B cell (primary cell): ENCODE data around the gene TRIM44. TPM values are rescaled to one million over a fixed set of nuclear protein-coding genes. Genes with fewer than 3 reads are reported as not detected.

ENCODE experiments used
- ATAC-seq: fragments of 200-7000 bp; cut with Tn5 transposase; one replicate; pipeline ENCODE4 v1.10.0; 2021; ENCODE audit warnings: low read depth, mild to moderate bottlenecking, moderate number of reproducible peaks, moderate library complexity
- CTCF ChIA-PET: fragments of 350-600 bp; sonication (Branson Sonifier 250); formaldehyde crosslinking; loops from one replicate; lab custom pipeline; 2021; ENCODE audit warnings: antibody characterized with exemption, inconsistent platforms; lab: Charles Lee
- POLR2A ChIA-PET: fragments of 350-600 bp; sonication (Branson Sonifier 250); formaldehyde crosslinking; loops from one replicate; lab custom pipeline; 2021; ENCODE audit warnings: antibody characterized with exemption; lab: Charles Lee
- DNase-seq: peaks from one replicate; pipeline ENCODE4 v3.0.0; 2013
- H2AFZ ChIP-seq: 2 replicates; pipeline ENCODE4 v1.6.1; 2012; ENCODE audit warnings: mild to moderate bottlenecking, low read depth, low read length; ENCODE audit not compliant: insufficient read depth, poor library complexity, severe bottlenecking
- H3K27ac ChIP-seq, 2 donors: 1 replicate in 1 of 2; 2 replicates in 1 of 2; pipeline ENCODE4 v1.5.1; 2012 to 2013; ENCODE audit warnings: low read length in 2 of 2, mild to moderate bottlenecking in 2 of 2, moderate library complexity in 1 of 2
- H3K27me3 ChIP-seq, 4 experiments: fragments of 200-600 bp in 1 of 4; sonication (generic) in 1 of 4; replicated peaks in 1 of 4; 1 replicate in 2 of 4; 2 replicates in 2 of 4; pipeline versions ENCODE4 v1.6.1 to v1.7.0; 2013 to 2016; ENCODE audit warnings: low read length in 3 of 4, mild to moderate bottlenecking in 2 of 4, mixed read lengths in 1 of 4, moderate library complexity in 1 of 4; ENCODE audit not compliant: insufficient read depth in 4 of 4, control insufficient read depth in 3 of 4; ENCODE audit errors: control extremely low read depth in 1 of 4
- H3K36me3 ChIP-seq, 2 experiments: replicated peaks in 1 of 2; 1 replicate in 1 of 2; 2 replicates in 1 of 2; pipeline versions ENCODE4 v1.6.1 to v1.7.1; 2013; ENCODE audit warnings: low read length in 1 of 2; ENCODE audit not compliant: insufficient read depth in 2 of 2, control insufficient read depth in 1 of 2; ENCODE audit errors: control extremely low read depth in 1 of 2, extremely low read depth in 1 of 2
- H3K4me1 ChIP-seq, 2 donors: fragments of 200-600 bp in 1 of 2; sonication (generic) in 1 of 2; 1 replicate in 1 of 2; 2 replicates in 1 of 2; pipeline versions ENCODE4 v1.5.1 to v1.6.1; 2013 to 2017; ENCODE audit warnings: low read length in 2 of 2; ENCODE audit not compliant: control insufficient read depth in 2 of 2, insufficient read depth in 2 of 2
- H3K4me2 ChIP-seq: replicated peaks from 2 replicates; pipeline ENCODE3; 2012; ENCODE audit warnings: mild to moderate bottlenecking, low read depth, low read length; ENCODE audit not compliant: poor library complexity, severe bottlenecking
- H3K4me3 ChIP-seq, 5 experiments: fragments of 200-600 bp in 1 of 5; sonication (generic) in 1 of 5; 1 replicate in 3 of 5; 2 replicates in 2 of 5; pipeline versions ENCODE4 v1.5.1 to v1.7.0; 2011 to 2016; ENCODE audit warnings: low read length in 4 of 5, mild to moderate bottlenecking in 4 of 5, low read depth in 2 of 5, control low read depth in 1 of 5, moderate library complexity in 1 of 5; ENCODE audit not compliant: insufficient read depth in 1 of 5; ENCODE audit errors: control extremely low read depth in 1 of 5, extremely low read depth in 1 of 5
- H3K79me2 ChIP-seq: fragments of 200-600 bp; sonication (generic); one replicate; pipeline ENCODE4 v1.6.0; 2016; ENCODE audit warnings: low read length; ENCODE audit not compliant: control insufficient read depth, insufficient read depth
- H3K9ac ChIP-seq: fragments of 200-600 bp; sonication (generic); 2 replicates; pipeline ENCODE4 v1.6.1; 2017; ENCODE audit warnings: mild to moderate bottlenecking, low read length, moderate library complexity
- H3K9me3 ChIP-seq, 3 donors: one replicate each; pipeline versions ENCODE4 v1.6.1 to v1.7.1; 2013; ENCODE audit warnings: low read length in 2 of 3; ENCODE audit not compliant: control insufficient read depth in 2 of 3, insufficient read depth in 1 of 3; ENCODE audit errors: control extremely low read depth in 1 of 3
- H4K20me1 ChIP-seq: 2 replicates; pipeline ENCODE4 v1.6.0; 2012; ENCODE audit warnings: mild to moderate bottlenecking, low read length; ENCODE audit not compliant: insufficient read depth, control insufficient read depth, poor library complexity, severe bottlenecking
- H3K27ac Mint-ChIP-seq: one replicate; pipeline ENCODE4 v1.8.0; 2021; ENCODE audit warnings: mixed read lengths
- H3K27me3 Mint-ChIP-seq: one replicate; pipeline ENCODE4 v1.8.0; 2021; ENCODE audit warnings: mixed read lengths
- H3K4me1 Mint-ChIP-seq: one replicate; pipeline ENCODE4 v1.8.0; 2021; ENCODE audit warnings: mixed read lengths
- H3K4me3 Mint-ChIP-seq: one replicate; pipeline ENCODE4 v1.8.0; 2021; ENCODE audit warnings: mixed read lengths
- H3K9me3 Mint-ChIP-seq: one replicate; pipeline ENCODE4 v1.8.0; 2022; ENCODE audit warnings: mixed read lengths; ENCODE audit not compliant: insufficient read depth
- EZH2 ChIP-seq: IDR thresholded peaks from 2 replicates; pipeline ENCODE4 v1.6.1; 2012; ENCODE audit warnings: borderline replicate concordance, low read depth, mild to moderate bottlenecking, moderate library complexity, low read length; ENCODE audit not compliant: insufficient read depth, poor library complexity, severe bottlenecking
- WGBS: methylation state at CpG from one replicate; pipeline ENCODE4 v1.1.5; 2013; ENCODE audit warnings: missing lambda C conversion rate; ENCODE audit not compliant: insufficient coverage; 5-methylcytosine and 5-hydroxymethylcytosine counted together
- intact Hi-C: fragments of 100-400 bp; cut with micrococcal nuclease; formaldehyde crosslinking; loops from one replicate; pipeline ENCODE4 v1.10.0; 2022
- polyA plus RNA-seq: library from polyadenylated mRNA; depleted of rRNA; stranded (reverse); fragments of >200 nt; gene quantifications from 2 replicates; pipeline ENCODE4 v1.2.3, GENCODE V29; 2012
- total RNA-seq, 2 donors: library from RNA; stranded (reverse); fragments of 120-200 nt in 1 of 2; gene quantifications; 1 replicate in 1 of 2; 2 replicates in 1 of 2; pipeline versions ENCODE4 v1.2.3 to v1.2.4, GENCODE V29; 2013 to 2022
- TF ChIP-seq, protein P1 (sequence below): fragments of 200-600 bp; IDR thresholded peaks from one replicate; pipeline ENCODE4 v1.8.0; 2022; ENCODE audit warnings: antibody characterized with exemption, mild to moderate bottlenecking

TRIM44 gene
- total and polyA plus RNA-seq, 2 donors (not counting 1 experiment from before 2014, with no cell fraction given), result 39.1 to 71.1 TPM

DNA sequence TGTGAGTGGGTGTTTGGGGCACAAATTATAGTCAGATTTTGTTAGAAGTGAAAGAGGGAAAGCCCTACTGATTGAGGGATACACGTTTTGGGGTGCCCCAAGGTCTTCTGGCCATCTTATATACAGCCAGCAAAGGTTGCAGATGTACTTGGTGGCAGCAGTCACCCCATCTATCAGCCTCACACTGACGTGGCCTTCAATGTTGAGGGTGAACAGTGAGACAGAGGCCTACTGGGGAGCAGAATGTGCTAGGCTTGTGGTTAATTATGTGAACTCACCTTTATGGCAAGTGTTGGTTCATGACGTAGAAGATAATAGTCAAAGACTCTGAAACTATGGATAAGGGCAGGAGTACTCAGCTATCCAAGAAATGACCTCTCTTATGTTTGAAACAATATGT is 121.2 kb downstream of the TRIM44 start:
- no peak for ATAC-seq
- Histone ChIP-seq H3K4me3 (no peak overlapping the region), H3K27ac (no peak overlapping the region), H3K36me3 (peaks cover 0 to 4% of the 10 kb centered on the region in 2 experiments), H3K27me3 (no peaks in the 10 kb centered on the region), H2AFZ (no peak overlapping the region), H4K20me1 (peaks cover 57% of the 10 kb centered on the region), H3K4me1 (peaks cover 0 to 5% of the 10 kb centered on the region in 2 donors), H3K79me2 (peaks cover 36% of the 10 kb centered on the region), H3K9me3 (peaks cover 0 to 8% (median 6%) of the 10 kb centered on the region in 3 donors), H3K4me2 (no peak overlapping the region), H3K9ac (no peak overlapping the region)
- Mint-ChIP-seq H3K27ac (no peak overlapping the region), H3K4me1 (peaks cover 53% of the 10 kb centered on the region), H3K4me3 (no peak overlapping the region), H3K27me3 (no peaks in the 10 kb centered on the region), H3K9me3 (peaks cover 5% of the 10 kb centered on the region)
- intact Hi-C loops, result no loop called here
- DNase-seq, result no peak
- CTCF ChIA-PET, result no interaction called here
- TF ChIP-seq EZH2, result no peak
- TF ChIP-seq, protein P1, sequence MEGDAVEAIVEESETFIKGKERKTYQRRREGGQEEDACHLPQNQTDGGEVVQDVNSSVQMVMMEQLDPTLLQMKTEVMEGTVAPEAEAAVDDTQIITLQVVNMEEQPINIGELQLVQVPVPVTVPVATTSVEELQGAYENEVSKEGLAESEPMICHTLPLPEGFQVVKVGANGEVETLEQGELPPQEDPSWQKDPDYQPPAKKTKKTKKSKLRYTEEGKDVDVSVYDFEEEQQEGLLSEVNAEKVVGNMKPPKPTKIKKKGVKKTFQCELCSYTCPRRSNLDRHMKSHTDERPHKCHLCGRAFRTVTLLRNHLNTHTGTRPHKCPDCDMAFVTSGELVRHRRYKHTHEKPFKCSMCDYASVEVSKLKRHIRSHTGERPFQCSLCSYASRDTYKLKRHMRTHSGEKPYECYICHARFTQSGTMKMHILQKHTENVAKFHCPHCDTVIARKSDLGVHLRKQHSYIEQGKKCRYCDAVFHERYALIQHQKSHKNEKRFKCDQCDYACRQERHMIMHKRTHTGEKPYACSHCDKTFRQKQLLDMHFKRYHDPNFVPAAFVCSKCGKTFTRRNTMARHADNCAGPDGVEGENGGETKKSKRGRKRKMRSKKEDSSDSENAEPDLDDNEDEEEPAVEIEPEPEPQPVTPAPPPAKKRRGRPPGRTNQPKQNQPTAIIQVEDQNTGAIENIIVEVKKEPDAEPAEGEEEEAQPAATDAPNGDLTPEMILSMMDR, result no peak
- POLR2A ChIA-PET, result no interaction called here
- WGBS, result 100% methylated on average over 1 of the region's 3 CpGs

DNA sequence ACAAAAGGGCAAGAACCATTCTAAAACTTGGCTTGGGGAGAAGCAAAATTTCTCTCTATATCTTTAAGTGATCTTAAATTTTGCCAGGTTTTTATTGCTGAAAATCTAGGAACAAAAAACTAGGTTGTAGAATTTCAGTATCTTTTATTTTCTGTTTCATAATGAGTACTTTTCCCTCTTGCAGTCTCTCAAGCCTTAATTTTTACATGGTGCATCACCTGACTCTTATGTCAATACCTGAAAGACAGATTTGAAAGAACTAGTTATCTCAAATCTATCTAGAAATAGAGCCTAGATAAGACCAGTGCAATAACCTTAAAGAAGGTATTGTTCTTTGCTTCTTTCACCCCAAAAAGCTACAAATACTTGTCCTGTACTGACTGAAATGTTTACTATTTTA is 122.1 kb downstream of the TRIM44 start:
- ChIA-PET CTCF (no interaction called here), POLR2A (no interaction called here)
- Histone ChIP-seq H4K20me1 (peaks cover 51% of the 10 kb centered on the region), H3K4me2 (no peak overlapping the region), H2AFZ (no peak overlapping the region), H3K27ac (no peak overlapping the region), H3K27me3 (no peaks in the 10 kb centered on the region), H3K9ac (no peak overlapping the region), H3K4me3 (no peak overlapping the region), H3K4me1 (peaks cover 0 to 5% of the 10 kb centered on the region in 2 donors), H3K36me3 (peaks cover 0 to 4% of the 10 kb centered on the region in 2 experiments), H3K79me2 (peaks cover 31% of the 10 kb centered on the region), H3K9me3 (peaks cover 0 to under 1% (median 0%) of the 10 kb centered on the region in 3 donors)
- TF ChIP-seq, protein P1, result no peak
- TF ChIP-seq EZH2, result no peak
- H3K27me3 Mint-ChIP-seq, result no peaks in the 10 kb centered on the region
- ATAC-seq, result no peak
- intact Hi-C loops, result no loop called here
- DNase-seq, result no peak
- H3K27ac Mint-ChIP-seq, result no peak overlapping the region
- no peaks in the 10 kb centered on the region for H3K9me3 Mint-ChIP-seq
- peaks cover 53% of the 10 kb centered on the region for H3K4me1 Mint-ChIP-seq
- H3K4me3 Mint-ChIP-seq, result no peak overlapping the region
